Uterus (tissue), 4 donors: ENCODE data around the gene KDELR1. TPM values are rescaled to one million over a fixed set of nuclear protein-coding genes. Genes with fewer than 3 reads are reported as not detected.

Source experiments
- DNase-seq, 2 donors: peaks; one replicate each; pipeline ENCODE4 v3.0.0-alpha.2; 2019 to 2020
- H3K27ac ChIP-seq, 2 donors: fragments of 200-600 bp; sonication (generic); 1 replicate in 1 of 2; 2 replicates in 1 of 2; pipeline ENCODE4 v1.5.1; 2016 to 2018
- H3K27me3 ChIP-seq, 2 donors: fragments of 200-600 bp; sonication (generic); one replicate each; pipeline ENCODE4 v1.5.1; 2018 to 2019; ENCODE audit warnings: control low read depth in 1 of 2
- H3K36me3 ChIP-seq, 2 donors: fragments of 200-600 bp; sonication (generic); one replicate each; pipeline ENCODE4 v1.5.1; 2019; ENCODE audit warnings: control low read depth in 1 of 2
- H3K4me1 ChIP-seq, 2 donors: fragments of 200-600 bp; sonication (generic); one replicate each; pipeline ENCODE4 v1.5.1; 2018 to 2019; ENCODE audit warnings: control low read depth in 1 of 2
- H3K4me3 ChIP-seq, 2 donors: fragments of 200-600 bp; sonication (generic); 1 replicate in 1 of 2; 2 replicates in 1 of 2; pipeline ENCODE4 v1.5.1; 2018 to 2019; ENCODE audit warnings: mild to moderate bottlenecking in 1 of 2
- H3K9me3 ChIP-seq, 2 donors: fragments of 200-600 bp; sonication (generic); one replicate each; pipeline ENCODE4 v1.5.1; 2019; ENCODE audit warnings: control low read depth in 1 of 2
- POLR2A ChIP-seq, 2 donors: fragments of 450-650 bp; IDR thresholded peaks; one replicate each; pipeline ENCODE4 v1.6.1; 2016; ENCODE audit warnings: antibody characterized with exemption in 2 of 2, mild to moderate bottlenecking in 1 of 2, moderate library complexity in 1 of 2
- intact Hi-C: fragments of 100-400 bp; cut with DNase I; formaldehyde crosslinking; loops from one replicate; pipeline ENCODE4 v1.15.1; 2023; ENCODE audit warnings: low total_unique reads
- total RNA-seq, 4 donors: library from RNA; depleted of rRNA in 3 of 4; stranded (reverse); fragments of >200 nt in 3 of 4; gene quantifications; one replicate each; pipeline versions ENCODE4 v1.1.0 to v1.2.4, GENCODE V29; 2014 to 2023
- TF ChIP-seq, protein P1 (sequence below), 4 experiments: fragments of 200-600 bp in 2 of 4; fragments of 450-650 bp in 2 of 4; sonication (generic) in 2 of 4; IDR thresholded peaks; one replicate each; pipeline ENCODE4 v1.5.1; 2016 to 2019; ENCODE audit warnings: antibody characterized with exemption in 4 of 4, mild to moderate bottlenecking in 2 of 4, moderate library complexity in 1 of 4
- donor health status: DM: yes; HTN: yes; CAD: no.

Gene KDELR1
- total RNA-seq, 4 donors from 2014 or later = 58.5 to 137 (median 89.3) TPM

DNA sequence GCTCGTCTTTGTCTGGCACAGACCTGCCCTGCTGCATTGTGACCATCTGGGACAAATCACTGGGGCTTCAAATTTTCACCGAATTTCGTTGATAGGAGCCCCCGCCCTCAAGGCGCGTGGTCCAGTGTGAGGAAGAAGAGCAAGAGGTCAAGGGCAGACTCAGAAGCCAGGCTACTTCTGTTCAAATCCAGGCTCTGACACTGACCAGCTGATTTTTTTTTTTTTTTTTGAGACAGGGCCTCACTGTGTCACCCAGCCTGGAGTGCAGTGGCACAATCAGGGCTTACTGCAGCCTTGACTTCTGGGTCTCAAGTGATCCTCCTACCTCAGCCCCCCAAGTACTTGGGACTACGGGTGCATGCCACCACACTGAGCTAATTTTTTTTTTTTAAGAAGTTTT lies 20.0 kb downstream of the KDELR1 start:
- no peaks in the 10 kb centered on the region for H3K27me3 ChIP-seq
- H3K36me3 ChIP-seq = no peaks in the 10 kb centered on the region
- H3K27ac ChIP-seq = no peak overlapping the region
- H3K9me3 ChIP-seq = no peaks in the 10 kb centered on the region
- H3K4me1 ChIP-seq = no peaks in the 10 kb centered on the region
- intact Hi-C loops = no loop called here
- no peak for DNase-seq
- TF ChIP-seq, protein P1, sequence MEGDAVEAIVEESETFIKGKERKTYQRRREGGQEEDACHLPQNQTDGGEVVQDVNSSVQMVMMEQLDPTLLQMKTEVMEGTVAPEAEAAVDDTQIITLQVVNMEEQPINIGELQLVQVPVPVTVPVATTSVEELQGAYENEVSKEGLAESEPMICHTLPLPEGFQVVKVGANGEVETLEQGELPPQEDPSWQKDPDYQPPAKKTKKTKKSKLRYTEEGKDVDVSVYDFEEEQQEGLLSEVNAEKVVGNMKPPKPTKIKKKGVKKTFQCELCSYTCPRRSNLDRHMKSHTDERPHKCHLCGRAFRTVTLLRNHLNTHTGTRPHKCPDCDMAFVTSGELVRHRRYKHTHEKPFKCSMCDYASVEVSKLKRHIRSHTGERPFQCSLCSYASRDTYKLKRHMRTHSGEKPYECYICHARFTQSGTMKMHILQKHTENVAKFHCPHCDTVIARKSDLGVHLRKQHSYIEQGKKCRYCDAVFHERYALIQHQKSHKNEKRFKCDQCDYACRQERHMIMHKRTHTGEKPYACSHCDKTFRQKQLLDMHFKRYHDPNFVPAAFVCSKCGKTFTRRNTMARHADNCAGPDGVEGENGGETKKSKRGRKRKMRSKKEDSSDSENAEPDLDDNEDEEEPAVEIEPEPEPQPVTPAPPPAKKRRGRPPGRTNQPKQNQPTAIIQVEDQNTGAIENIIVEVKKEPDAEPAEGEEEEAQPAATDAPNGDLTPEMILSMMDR (IDR thresholded peaks at IDR 0.05) = no peak
- TF ChIP-seq POLR2A (IDR thresholded peaks at IDR 0.05) = no peak
- H3K4me3 ChIP-seq = no peak overlapping the region

DNA sequence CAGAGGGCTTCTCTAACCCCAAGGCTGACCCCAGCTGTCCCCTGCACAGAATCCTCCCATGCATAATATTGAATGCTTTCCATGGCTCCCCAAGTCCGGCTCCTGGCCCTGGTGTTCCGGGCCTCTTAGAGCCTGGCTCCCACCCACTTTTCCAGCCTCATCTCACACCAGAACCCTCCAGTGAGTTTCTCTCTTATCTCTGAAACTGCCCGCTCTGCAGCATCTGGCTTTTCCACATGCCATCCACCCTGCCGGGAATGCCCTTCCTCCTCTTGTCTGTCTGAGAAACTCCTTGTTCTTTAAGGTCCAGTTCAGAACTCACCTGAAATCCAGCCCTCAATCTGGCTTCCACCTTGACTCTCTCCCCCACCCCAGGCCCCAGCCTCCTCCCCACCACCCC lies 20.4 kb downstream of the KDELR1 start:
- TF ChIP-seq, protein P1 (IDR thresholded peaks at IDR 0.05) = no peak
- no peak for TF ChIP-seq POLR2A (IDR thresholded peaks at IDR 0.05)
- no peaks in the 10 kb centered on the region for H3K4me1 ChIP-seq
- H3K36me3 ChIP-seq = no peaks in the 10 kb centered on the region
- H3K4me3 ChIP-seq = no peak overlapping the region
- H3K27me3 ChIP-seq = no peaks in the 10 kb centered on the region
- no peak for DNase-seq
- H3K9me3 ChIP-seq = no peaks in the 10 kb centered on the region
- intact Hi-C loops = no loop called here
- no peak overlapping the region for H3K27ac ChIP-seq

DNA sequence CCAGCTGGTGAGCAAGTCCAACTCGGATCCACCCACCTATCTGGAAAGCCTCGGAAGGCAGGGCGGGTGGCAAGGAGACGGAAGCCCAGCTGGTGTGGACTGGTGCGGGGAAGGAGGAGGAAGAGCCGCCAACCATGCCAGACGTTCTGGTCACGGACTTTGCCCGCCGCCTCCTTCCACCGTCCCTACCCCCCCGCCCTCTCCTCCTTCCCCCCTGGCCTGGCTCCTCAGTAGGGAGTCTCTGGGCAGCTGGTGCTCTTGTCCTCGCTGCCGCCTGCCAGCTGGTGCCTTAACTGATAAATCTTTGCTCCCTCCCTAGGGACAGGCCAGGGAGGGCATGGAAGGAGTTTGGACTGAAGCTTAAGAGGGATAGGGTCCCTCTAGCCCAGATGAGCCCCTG lies 22.4 kb downstream of the KDELR1 start:
- Histone ChIP-seq H3K4me1 (peaks cover 0 to 5% of the 10 kb centered on the region in 2 donors), H3K9me3 (no peaks in the 10 kb centered on the region), H3K27ac (no peak overlapping the region), H3K27me3 (no peaks in the 10 kb centered on the region), H3K4me3 (no peak overlapping the region), H3K36me3 (no peaks in the 10 kb centered on the region)
- no peak for DNase-seq
- TF ChIP-seq POLR2A (IDR thresholded peaks at IDR 0.05) = no peak
- TF ChIP-seq, protein P1 (IDR thresholded peaks at IDR 0.05) = no peak
- intact Hi-C loops = no loop called here

DNA sequence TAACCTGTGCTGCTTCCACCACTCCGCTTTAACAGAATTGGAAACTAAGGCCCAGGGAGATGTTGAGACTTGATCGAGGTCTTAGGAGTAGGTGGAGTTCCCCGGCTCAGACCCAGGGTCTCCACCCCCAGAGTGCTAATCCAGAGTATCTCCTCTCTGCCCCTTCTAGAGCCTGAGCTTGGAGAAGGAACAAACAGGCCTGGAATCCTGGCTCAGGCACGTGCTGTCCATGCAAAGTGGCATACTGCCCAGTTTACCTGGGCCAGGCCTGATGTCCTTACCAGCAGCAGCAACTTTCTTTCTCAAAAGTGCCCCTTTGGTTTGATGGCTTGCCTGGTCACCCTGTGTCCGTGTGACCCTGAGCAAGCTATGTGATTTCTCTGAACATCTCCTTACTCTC lies 23.5 kb downstream of the KDELR1 start:
- TF ChIP-seq, protein P1 (IDR thresholded peaks at IDR 0.05) = no peak
- TF ChIP-seq POLR2A (IDR thresholded peaks at IDR 0.05) = no peak
- intact Hi-C loops = no loop called here
- H3K27me3 ChIP-seq = no peaks in the 10 kb centered on the region
- no peaks in the 10 kb centered on the region for H3K36me3 ChIP-seq
- no peak overlapping the region for H3K27ac ChIP-seq
- no peak for DNase-seq
- no peak overlapping the region for H3K4me3 ChIP-seq
- peaks cover 0 to 5% of the 10 kb centered on the region in 2 donors for H3K4me1 ChIP-seq
- no peaks in the 10 kb centered on the region for H3K9me3 ChIP-seq

DNA sequence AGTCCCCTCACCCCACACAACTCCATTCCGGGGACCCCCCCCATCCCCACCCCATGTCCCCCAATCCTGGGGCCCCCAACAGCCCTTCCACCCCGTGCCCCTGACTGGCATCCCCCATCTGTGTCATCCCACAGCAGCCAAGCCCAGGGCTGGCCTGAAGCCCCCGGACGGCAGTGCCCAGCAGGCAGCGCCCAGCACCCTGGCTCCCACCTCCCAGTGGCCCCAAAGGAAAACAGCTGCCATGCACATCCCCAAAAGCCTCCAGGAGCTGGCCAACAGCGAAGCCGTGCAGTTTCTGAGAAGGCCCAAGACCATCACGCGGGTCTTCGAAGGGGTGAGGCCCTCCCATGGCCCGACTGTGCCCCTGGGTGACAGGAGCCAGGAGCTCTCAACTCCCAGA lies 25.7 kb downstream of the KDELR1 start:
- H3K9me3 ChIP-seq = no peaks in the 10 kb centered on the region
- no peak for TF ChIP-seq POLR2A (IDR thresholded peaks at IDR 0.05)
- TF ChIP-seq, protein P1 (IDR thresholded peaks at IDR 0.05) = no peak
- no peak overlapping the region for H3K4me3 ChIP-seq
- peak in 1 of 2 donors; percentile 22 for DNase-seq
- no peaks in the 10 kb centered on the region for H3K27me3 ChIP-seq
- H3K4me1 ChIP-seq = peaks cover 0 to 5% of the 10 kb centered on the region in 2 donors
- H3K27ac ChIP-seq = no peak overlapping the region
- intact Hi-C loops = no loop called here
- H3K36me3 ChIP-seq = no peaks in the 10 kb centered on the region
